ENCODE measurements around the gene NRXN3. TPM values are rescaled to one million over a fixed set of nuclear protein-coding genes. Genes with fewer than 3 reads are reported as not detected.

Gene NRXN3
- total RNA-seq, 1 experiment from 2014 or later: not detected

GRCh38 chr14:79709573-79709972, 1539.4 kb downstream of the NRXN3 start:
- Mint-ChIP-seq H3K9me3 (ENCODE audit: low read depth, unreplicated experiment) (no peaks in the 10 kb centered on the region), H3K4me1 (ENCODE audit: low read depth, unreplicated experiment) (no peaks in the 10 kb centered on the region), H3K36me3 (ENCODE audit: insufficient read depth, unreplicated experiment) (no peaks in the 10 kb centered on the region), H3K27ac (ENCODE audit: unreplicated experiment) (no peak overlapping the region), H3K4me3 (ENCODE audit: low read depth, unreplicated experiment) (no peak overlapping the region), H3K27me3 (ENCODE audit: unreplicated experiment) (peaks cover 8% of the 10 kb centered on the region)
- intact Hi-C loops (cut with micrococcal nuclease; ENCODE audit: unreplicated experiment): no loop called here
- no peak for TF ChIP-seq CTCF (IDR thresholded peaks at IDR 0.05; ENCODE audit: unreplicated experiment)
- DNase-seq: no peak
- BruUV-seq (replicated peaks): no TSS peak
- CTCF ChIA-PET: no interaction called here

- no TSS peak for BruUV-seq (replicated peaks)
- Mint-ChIP-seq H3K27me3 (ENCODE audit: unreplicated experiment) (no peaks in the 10 kb centered on the region), H3K4me1 (ENCODE audit: low read depth, unreplicated experiment) (no peaks in the 10 kb centered on the region), H3K4me3 (ENCODE audit: low read depth, unreplicated experiment) (no peak overlapping the region), H3K36me3 (ENCODE audit: insufficient read depth, unreplicated experiment) (no peaks in the 10 kb centered on the region), H3K27ac (ENCODE audit: unreplicated experiment) (no peak overlapping the region), H3K9me3 (ENCODE audit: low read depth, unreplicated experiment) (no peaks in the 10 kb centered on the region)
- DNase-seq: no peak
- intact Hi-C loops (cut with micrococcal nuclease; ENCODE audit: unreplicated experiment): no loop called here
- CTCF ChIA-PET: interaction anchor here (0.6 kb wide), 2 partner anchors 23 to 43 kb away, joined by 3 to 8 read pairs; no protein-coding TSS in a partner anchor
- no peak for TF ChIP-seq CTCF (IDR thresholded peaks at IDR 0.05; ENCODE audit: unreplicated experiment)
Observed at GRCh38 chr14:79712302-79712950, 1542.3 kb downstream of the NRXN3 start.

GRCh38 chr14:79721399-79722084, 1551.4 kb downstream of the NRXN3 start:
- TF ChIP-seq CTCF (IDR thresholded peaks at IDR 0.05; ENCODE audit: unreplicated experiment): no peak
- no peaks in the 10 kb centered on the region for H3K27me3 Mint-ChIP-seq (ENCODE audit: unreplicated experiment)
- BruUV-seq (replicated peaks): no TSS peak

GRCh38 chr14:79724934-79725717, 1555.0 kb downstream of the NRXN3 start:
- DNase-seq: no peak
- intact Hi-C loops (cut with micrococcal nuclease; ENCODE audit: unreplicated experiment): no loop called here
- peaks cover 3% of the 10 kb centered on the region for H3K9me3 Mint-ChIP-seq (ENCODE audit: low read depth, unreplicated experiment)
- no peak for TF ChIP-seq CTCF (IDR thresholded peaks at IDR 0.05; ENCODE audit: unreplicated experiment)
- no TSS peak for BruUV-seq (replicated peaks)
- no peak overlapping the region for H3K27ac Mint-ChIP-seq (ENCODE audit: unreplicated experiment)
- peaks cover 16% of the 10 kb centered on the region for H3K27me3 Mint-ChIP-seq (ENCODE audit: unreplicated experiment)
- CTCF ChIA-PET: no interaction called here
- H3K36me3 Mint-ChIP-seq (ENCODE audit: insufficient read depth, unreplicated experiment): no peaks in the 10 kb centered on the region
- H3K4me3 Mint-ChIP-seq (ENCODE audit: low read depth, unreplicated experiment): no peak overlapping the region
- H3K4me1 Mint-ChIP-seq (ENCODE audit: low read depth, unreplicated experiment): no peaks in the 10 kb centered on the region

More at GRCh38 chr14:79721399-79722084, 1551.4 kb downstream of the NRXN3 start:
- Mint-ChIP-seq H3K4me3 (ENCODE audit: low read depth, unreplicated experiment) (no peak overlapping the region), H3K36me3 (ENCODE audit: insufficient read depth, unreplicated experiment) (no peaks in the 10 kb centered on the region), H3K9me3 (ENCODE audit: low read depth, unreplicated experiment) (peaks cover 3% of the 10 kb centered on the region), H3K27ac (ENCODE audit: unreplicated experiment) (no peak overlapping the region), H3K4me1 (ENCODE audit: low read depth, unreplicated experiment) (no peaks in the 10 kb centered on the region)
- CTCF ChIA-PET: no interaction called here
- intact Hi-C loops (cut with micrococcal nuclease; ENCODE audit: unreplicated experiment): no loop called here
- no peak for DNase-seq
